Upper lobe of left lung (tissue), 4 donors: ENCODE measurements around the gene LYRM2.

Experiments used
- POLR2AphosphoS5 ChIP-seq, 2 donors: sonication (generic); formaldehyde crosslinking; IDR thresholded peaks; one replicate each; pipeline ENCODE4 v1.5.1; 2017; ENCODE audit warnings: antibody characterized with exemption in 2 of 2
- TF ChIP-seq, protein P1 (sequence below), 6 experiments: fragments of 450-650 bp in 4 of 6; fragments of 200-600 bp in 2 of 6; sonication (generic) in 2 of 6; IDR thresholded peaks; one replicate each; pipeline ENCODE4 v1.5.1; 2016 to 2019; ENCODE audit warnings: antibody characterized with exemption in 6 of 6

DNA sequence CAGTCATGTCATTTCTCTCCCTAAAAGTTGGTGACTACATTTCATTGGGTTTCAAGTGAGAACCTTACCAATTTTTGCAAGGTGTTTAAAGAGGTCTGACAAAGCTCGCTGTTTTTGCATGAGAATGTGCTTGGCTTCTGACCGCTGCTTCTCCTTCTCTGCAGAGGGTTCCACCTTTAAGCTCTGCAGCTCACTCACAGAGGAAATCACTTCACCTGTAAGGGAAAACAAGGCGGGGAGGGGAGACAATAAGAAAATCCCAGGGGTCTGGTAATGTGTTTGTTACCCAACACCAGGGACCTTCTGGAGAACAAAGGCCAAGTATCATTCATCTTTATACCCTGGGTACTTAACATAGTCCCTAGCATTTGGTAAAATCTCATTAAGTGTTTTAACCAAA is 40.0 kb upstream of the LYRM2 start:
- TF ChIP-seq, protein P1, sequence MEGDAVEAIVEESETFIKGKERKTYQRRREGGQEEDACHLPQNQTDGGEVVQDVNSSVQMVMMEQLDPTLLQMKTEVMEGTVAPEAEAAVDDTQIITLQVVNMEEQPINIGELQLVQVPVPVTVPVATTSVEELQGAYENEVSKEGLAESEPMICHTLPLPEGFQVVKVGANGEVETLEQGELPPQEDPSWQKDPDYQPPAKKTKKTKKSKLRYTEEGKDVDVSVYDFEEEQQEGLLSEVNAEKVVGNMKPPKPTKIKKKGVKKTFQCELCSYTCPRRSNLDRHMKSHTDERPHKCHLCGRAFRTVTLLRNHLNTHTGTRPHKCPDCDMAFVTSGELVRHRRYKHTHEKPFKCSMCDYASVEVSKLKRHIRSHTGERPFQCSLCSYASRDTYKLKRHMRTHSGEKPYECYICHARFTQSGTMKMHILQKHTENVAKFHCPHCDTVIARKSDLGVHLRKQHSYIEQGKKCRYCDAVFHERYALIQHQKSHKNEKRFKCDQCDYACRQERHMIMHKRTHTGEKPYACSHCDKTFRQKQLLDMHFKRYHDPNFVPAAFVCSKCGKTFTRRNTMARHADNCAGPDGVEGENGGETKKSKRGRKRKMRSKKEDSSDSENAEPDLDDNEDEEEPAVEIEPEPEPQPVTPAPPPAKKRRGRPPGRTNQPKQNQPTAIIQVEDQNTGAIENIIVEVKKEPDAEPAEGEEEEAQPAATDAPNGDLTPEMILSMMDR (IDR thresholded peaks at IDR 0.05) = no peak
- TF ChIP-seq POLR2AphosphoS5 (IDR thresholded peaks at IDR 0.05) = no peak
